ENCODE measurements around the gene FAM168B.

DNA sequence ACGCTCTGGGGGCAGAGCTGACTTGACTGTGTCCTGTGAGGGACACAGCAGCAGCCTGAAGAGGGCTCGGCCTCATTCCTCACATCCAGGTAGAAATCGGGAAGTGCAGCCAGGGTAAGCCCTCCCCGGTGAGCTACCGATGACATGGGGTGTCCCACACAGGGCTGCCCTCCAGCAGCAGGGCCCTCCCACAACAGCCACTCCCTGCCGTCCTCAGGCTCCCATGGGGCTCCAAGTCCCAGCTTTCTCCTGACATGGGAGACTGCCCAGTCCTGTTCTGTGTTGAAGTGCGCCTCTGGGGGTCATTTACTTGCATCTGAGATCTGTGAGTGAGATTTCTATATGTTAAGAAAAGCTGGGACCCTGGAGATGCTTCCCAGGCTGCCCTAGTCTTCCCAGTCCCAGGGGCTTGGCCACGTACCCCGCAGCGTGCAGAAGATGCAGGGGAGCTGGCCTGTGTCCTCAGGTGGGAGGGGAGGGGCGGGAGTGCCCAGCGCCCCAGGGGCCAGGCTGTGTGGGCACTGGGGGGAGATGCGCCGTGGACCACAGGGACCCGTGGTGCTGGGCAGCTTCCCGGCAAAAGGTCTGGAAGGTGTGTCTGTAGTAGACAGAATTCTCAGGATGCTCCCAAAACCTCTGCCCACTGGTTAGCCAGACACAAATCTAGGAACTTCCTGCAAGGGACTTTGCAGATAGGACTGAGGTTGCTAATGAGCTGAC is 87.9 kb downstream of the FAM168B start:
- TF ChIP-seq IKZF1 (conservative IDR thresholded peaks at IDR 0.05), result no peak
- TF ChIP-seq BHLHE40 (IDR thresholded peaks at IDR 0.05; ENCODE audit: borderline replicate concordance in 1 of 2, low read depth in 2 of 2, low read length in 1 of 2), result no peak
- TF ChIP-seq, protein P1, sequence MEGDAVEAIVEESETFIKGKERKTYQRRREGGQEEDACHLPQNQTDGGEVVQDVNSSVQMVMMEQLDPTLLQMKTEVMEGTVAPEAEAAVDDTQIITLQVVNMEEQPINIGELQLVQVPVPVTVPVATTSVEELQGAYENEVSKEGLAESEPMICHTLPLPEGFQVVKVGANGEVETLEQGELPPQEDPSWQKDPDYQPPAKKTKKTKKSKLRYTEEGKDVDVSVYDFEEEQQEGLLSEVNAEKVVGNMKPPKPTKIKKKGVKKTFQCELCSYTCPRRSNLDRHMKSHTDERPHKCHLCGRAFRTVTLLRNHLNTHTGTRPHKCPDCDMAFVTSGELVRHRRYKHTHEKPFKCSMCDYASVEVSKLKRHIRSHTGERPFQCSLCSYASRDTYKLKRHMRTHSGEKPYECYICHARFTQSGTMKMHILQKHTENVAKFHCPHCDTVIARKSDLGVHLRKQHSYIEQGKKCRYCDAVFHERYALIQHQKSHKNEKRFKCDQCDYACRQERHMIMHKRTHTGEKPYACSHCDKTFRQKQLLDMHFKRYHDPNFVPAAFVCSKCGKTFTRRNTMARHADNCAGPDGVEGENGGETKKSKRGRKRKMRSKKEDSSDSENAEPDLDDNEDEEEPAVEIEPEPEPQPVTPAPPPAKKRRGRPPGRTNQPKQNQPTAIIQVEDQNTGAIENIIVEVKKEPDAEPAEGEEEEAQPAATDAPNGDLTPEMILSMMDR (IDR thresholded peaks at IDR 0.05 in 2 of 3, conservative IDR thresholded peaks at IDR 0.05 in 1 of 3; ENCODE audit: control insufficient read depth in 2 of 3, extremely low read depth in 1 of 3, insufficient read depth in 1 of 3, low read depth in 3 of 3, low read length in 3 of 3), result no peak
- TF ChIP-seq GABPA (IDR thresholded peaks at IDR 0.05; ENCODE audit: low read depth), result no peak
